Stromal cell of bone marrow (primary cell): ENCODE measurements around the gene SLC30A7.
"Not testable (repeated sequence)": the region's sequence is repeated elsewhere in the genome, so short reads cannot be mapped to it uniquely, and the experiment has no call there.

ENCODE experiments used
- DNase-seq: peaks from one replicate; pipeline ENCODE4 v3.0.0-alpha.2; 2012; ENCODE audit warnings: low read depth

The SLC30A7 gene, protein sequence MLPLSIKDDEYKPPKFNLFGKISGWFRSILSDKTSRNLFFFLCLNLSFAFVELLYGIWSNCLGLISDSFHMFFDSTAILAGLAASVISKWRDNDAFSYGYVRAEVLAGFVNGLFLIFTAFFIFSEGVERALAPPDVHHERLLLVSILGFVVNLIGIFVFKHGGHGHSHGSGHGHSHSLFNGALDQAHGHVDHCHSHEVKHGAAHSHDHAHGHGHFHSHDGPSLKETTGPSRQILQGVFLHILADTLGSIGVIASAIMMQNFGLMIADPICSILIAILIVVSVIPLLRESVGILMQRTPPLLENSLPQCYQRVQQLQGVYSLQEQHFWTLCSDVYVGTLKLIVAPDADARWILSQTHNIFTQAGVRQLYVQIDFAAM

DNA sequence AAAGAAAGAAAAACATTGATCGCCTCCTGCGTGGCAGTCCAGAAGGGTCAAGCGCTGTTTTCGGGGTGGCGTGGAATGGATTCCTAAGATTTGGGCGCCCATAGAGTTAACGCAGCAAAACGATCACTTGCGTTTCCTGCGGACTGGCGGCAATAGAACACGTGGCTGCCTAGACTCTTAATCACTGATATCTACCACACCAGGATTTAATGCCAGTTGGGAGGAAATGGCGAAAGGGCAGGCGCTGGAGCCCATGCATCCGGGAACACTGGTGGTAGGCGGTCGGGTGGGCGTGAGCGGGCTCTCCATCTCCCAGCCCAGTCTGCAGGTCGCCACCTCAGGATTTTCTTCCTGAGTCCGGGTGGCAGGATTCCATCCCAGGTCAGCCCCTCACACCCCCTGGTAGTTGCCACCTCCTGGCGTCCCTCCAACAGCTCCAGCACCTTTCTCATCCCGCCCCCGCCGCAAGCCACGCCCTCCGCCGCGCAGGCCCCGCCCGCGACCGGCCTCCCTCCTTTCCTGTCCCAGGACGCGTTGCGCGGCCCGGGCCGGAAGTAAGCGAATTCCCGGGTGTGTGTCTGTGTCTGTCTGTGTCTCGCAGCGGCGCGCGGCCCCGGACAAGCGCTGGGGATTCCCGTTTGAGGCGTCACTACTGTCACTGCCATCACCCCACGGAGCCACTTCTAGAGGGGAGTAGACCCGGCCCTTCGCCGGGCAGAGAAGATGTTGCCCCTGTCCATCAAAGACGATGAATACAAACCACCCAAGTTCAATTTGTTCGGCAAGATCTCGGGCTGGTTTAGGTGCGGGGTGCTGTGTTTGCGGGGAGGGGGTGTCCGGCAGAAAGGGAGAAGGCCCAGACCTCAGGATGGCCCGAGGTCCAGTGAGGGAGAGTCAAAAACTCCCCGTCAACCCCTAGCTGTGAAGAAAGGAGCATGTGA is at the start of gene SLC30A7:
Gene SLC30A7 (plus strand): TSS at position 551 of the 941 bp plus-strand sequence. CDS start 173 bp downstream, at position 724.
- peak; percentile 77 for DNase-seq

DNA sequence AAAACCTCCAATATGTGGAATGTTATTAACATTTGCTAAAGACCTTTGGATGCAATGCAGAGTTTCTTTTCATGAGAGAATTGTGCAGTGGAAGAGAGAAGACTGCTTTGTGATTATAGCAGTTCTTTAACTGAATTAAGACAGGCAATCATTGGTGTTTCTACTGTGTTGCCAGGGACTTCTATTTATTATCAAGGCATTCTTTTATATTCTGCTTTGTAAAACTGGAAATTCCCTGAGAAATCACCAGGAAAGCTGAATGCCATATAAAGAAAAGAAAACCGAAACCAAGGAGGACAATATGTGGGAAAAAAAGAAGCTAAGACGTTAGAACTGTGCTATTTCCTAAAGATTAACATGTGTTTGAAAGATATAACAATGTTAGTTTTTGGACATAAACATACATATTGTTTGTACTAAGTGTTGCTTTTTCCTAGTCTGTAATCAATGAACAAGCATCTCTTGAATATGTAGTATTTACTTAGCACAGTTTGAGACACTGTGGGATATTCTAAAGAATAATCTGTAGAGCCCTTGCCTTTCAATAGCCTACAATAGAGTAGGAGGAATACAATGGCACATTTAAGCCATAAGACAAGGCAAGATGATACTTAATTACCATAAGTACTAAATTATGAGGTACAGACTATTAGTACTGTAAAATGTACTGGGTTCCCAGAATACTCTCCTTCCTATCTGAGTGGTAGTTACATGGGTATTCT is 48.4 kb upstream of the SLC30A7 start:
- DNase-seq = no peak

DNA sequence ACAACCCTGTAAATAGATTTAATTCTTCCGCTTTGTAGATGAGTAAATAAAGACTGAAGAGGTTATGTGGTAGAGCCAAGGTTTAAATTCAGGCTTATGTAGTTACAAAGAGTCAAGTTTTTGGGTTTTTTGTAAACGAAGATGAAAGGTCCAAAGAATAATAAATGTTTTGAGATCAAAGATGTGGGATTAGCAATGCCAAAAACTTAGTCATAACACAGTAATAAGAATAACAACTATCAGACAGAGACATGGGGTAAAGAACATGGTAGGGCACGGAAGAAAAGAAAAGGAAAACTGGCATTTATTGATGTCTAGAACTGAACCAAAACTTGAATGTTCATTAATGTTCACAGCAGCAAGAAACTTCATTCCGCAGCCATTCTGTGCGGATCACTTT is 44.2 kb upstream of the SLC30A7 start:
- no peak for DNase-seq

DNA sequence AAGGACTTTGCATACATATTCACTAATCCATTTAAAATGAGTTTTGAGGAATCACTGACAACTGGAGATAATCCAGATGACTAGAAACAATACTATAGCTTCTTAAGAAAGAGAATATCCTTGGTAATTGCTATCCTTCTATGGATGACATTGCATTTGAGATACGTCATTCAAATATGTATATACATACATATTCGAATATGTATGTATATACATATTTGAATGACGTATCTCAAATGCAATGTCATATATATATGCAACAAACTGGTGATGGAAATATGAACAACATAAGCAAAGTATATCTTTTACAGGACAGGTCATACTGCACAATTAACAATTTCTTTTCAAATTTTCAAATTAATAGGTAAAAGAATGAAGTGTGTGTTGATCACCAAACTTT is 42.9 kb upstream of the SLC30A7 start:
- no peak for DNase-seq

DNA sequence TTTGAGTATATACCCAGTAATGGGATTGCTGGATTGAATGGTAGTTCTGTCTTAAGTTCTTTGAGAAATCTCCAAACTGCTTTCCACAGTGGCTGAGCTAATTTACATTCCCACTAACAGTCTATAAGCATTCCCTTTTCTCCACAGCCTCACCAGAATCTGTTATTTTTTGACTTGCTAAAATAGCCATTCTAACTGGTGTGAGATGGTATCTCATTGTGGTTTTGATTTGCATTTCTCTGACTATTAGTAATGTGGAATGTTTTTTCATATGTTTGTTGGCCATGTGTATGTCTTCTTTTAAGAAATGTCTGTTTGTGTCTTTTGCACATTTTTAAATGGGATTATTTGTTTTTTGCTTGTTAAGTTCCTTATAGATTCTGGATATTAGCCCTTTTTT is 40.8 kb upstream of the SLC30A7 start:
- not testable (repeated sequence) for DNase-seq

DNA sequence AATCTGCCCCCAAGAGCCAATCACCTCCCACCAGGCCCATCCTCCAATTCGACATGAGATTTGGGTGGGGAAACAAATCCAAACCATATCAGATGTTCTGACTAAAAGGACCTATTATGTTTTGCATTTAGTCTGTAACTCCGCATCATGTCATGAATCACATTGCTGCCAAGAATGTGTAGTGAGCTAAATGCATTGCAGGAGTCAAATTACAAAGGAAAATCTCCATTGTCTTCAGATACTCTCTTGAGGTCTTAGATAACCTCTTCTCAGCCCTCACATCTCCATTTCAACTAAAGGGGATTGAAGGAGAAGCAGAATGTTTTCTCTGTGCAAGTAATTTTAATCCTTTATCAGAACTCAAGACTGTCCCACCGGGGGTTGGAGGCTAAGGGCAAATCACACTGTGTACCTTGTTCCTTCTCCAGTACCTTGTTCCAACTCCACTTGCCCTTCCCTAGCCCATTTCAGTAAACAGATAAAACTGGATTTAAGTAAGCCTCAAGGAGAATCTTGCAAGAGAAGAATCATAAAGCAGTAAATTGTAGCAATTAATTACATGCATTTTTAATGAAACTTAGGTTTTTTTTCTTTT is 35.4 kb upstream of the SLC30A7 start:
- DNase-seq = no peak

DNA sequence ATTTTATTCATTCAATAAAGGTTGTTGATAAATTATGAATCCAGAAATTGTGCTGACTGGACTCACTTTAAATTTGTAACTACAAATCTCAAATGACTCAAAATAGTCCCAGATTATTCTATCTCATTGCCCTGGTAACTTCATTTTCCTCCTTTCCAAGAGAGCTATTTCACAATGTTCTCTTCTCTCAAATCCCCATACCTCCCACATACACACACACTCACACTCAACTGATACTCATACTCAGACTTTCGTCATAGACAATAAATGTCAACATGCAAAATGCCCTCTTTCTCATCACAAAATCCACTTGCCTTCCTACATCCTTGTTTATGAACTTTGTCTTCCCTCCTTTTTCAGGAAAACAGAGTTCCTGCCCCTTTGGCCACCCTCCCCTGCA is 34.5 kb upstream of the SLC30A7 start:
- no peak for DNase-seq

DNA sequence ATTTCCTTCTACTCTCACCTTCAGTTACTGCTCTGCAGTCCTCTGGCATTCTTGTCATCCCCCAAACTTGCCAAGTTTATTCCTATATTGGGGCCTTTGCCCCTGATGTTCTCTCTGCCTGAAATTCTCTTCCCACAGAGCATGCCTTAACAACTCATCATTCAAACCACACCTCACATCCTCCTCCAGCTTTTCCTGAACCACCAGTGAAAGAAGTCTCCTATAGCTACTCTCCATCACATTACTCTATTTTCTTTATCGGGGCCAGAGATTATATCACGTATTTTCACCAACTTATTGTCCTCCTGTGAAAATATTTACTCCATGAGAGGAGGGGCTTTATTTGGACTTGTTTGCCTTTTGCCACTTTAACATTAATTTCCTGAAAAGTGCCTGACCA is 33.3 kb upstream of the SLC30A7 start:
- DNase-seq = no peak

DNA sequence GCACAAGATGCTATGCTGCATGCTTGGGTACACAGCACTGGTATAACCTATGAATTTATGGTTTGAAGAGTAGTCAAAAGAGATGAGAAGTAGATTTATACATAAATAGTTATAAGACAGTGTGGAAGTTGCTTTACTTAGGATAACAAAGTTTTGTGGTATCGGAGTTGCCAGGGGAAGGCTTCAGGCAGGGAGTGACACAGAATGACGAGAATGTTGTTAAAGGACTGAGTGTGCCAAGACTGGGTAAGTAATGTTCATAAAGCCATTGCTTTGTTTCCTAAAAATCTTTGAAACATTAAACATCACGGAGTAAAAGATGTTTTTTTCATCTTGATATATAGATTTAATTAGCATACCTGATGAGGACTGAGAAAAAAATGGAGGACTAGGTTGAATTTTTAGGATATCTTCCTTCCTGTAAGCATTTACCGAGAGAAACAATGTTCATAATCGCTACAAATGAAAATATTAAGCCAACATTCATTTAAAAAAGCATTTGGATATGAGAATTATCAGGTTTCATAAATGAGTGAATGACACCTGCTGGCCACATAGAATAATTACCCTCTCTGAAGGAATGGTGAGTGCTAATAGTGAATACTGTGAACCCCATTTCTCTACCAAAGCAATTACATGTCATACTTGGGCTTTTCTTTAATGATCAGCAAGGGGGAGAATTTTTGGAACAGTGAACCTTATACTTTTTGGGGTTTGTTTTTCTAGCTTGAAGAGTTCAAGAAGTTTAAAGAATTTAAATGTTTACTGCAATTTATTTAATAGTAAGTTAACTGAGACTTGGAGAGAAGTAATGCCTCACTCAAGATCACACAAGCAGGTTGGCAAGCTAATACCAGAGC is 29.6 kb upstream of the SLC30A7 start:
- peak; percentile 54 for DNase-seq

DNA sequence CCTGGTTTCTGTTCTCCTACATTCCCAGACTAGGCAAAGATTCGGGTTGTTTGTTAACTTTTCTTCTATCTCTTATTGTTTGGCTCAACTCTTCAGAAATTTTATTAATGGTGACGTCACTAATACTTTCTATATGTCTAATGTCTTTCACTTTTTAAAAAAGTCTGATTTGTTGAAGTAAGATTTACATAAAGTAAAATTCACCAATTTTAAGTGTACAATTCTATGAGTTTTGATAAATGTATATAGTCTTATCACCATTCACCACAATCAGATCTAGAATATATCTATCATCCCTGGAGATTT is 29.0 kb upstream of the SLC30A7 start:
- no peak for DNase-seq

DNA sequence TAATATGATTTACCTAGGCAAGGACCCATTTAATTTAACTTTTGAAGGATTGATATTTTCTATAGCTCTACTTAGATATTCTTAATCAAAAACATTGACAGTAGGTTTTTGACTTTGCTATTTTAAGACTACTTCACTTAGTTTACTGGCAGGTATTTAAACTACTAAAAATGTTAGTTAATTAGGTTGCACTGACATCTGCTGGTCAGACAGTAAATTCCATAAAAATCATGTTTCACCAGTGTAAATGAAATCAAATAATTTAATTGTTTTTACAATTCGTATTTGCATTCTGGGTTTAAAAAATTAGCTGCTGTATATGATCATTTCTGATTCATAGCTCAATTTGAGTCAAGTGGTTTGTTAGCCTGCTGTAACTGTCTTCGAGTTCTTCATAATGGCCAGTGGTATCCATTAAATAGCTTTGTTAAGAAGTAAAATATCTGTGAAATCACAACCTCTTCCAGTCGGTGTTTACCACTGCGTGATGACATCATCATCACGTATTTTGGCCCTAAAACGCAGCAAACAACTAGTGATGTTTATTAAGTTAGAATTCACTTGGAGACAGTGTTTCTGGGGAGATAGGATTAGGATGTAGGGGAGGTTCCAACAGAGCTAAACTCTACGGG is 27.4 kb upstream of the SLC30A7 start:
- no peak for DNase-seq

DNA sequence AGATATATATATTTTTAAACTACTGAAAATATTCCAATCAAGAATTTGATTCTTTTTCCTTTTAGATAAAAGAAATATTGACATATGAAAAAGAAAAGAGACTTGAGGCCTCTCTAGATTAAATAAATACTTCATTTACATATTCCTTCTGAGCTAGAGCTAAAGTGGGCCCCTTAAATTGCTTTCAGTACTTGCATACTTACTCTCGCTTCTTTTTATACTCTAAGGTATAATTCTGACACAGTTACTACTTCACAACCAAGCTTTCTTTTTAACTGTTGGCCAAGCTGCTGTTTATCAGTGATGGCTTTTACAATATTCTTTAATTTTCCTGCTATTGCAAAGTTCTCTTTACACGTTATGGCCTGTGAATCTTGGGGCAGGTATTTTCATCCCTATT is 25.9 kb upstream of the SLC30A7 start:
- no peak for DNase-seq

DNA sequence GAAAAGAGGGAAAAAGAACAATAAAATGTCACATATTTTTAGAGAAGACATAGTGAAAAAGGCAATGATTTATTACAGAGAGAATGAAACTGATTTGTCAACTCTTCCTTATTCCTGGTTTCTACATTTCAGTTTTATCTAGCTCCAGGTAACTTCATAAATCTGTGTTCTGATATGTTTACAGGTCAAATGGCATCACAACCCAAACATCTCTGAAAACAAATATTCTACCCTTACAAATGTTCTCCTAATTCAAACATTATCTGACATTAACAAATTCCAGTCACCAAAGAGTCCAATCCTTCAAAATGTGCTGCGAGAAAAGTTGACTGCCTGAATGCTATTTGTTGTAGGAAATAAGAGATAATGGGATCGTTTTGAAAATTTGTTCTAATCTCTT is 21.5 kb upstream of the SLC30A7 start:
- DNase-seq = no peak

DNA sequence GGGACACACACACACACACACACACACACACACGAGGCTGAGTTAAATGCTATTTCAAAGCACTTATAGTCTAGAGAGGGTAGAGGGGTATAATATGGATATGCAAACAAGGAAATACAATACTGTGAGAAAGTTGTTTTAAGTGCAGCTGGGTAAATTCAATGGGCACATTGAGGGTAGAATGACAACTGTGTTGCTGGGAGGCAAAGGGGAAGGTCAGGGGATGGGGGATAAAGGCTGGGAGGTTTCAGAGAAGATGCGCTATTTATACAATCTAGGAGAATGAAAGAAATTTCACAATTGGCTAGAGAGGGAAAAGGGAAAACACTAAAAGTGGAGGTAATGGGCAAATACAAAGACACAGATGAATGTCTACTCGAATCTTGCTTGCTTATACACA is 20.7 kb upstream of the SLC30A7 start:
- no peak for DNase-seq

DNA sequence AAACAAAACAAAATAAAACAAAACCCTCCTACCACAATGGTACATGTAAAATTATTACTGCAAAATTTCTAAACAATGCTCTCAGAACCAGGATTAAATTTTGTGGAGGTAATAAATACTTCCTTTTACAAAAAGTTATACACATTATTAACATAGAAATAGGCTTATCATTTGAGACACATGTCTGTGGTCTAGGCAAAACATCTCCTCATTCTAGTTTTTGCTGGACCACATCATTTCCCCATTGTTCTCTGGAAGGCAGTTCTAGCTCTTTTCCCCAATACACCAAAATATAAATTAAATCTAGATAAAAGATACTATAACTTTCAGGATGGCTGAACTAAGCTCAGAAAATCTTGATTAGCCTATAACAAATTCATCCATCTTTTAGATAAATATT is 19.6 kb upstream of the SLC30A7 start:
- DNase-seq = no peak

DNA sequence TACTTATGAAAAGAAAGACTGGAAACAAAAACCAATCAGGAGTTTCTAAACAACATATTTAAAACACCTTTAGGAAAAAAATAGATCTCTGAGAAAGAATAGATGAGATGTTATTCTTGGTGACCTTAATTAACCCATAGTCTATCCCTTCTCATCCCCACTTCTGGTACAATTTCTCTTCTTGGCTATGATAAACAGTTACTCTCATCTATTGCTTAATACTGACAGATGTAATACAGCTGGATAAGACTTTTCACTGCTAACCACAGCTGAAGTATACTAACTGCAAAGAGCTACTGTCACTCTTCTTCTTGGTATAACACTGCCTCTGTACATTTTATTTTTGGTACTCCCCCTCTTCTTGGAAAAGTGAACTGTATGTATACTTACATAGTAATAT is 16.5 kb upstream of the SLC30A7 start:
- DNase-seq = no peak

DNA sequence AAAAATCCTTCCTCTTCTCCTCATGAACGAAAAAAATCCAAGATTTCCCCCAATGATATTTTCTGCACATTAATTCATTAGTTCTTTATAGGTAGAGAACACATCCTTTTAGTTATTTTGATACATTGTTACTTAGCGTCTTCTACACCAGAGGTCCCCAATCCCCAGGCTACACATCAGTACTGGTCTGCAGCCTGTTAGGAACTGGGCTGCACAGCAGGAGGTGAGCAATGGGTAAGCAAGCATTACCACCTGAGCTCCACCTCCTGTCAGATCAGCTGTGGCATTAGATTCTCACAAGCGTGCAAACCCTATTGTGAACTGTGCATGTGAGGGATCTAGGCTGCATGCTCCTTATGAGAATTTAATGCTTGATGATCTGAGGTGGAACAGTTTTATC is 14.2 kb upstream of the SLC30A7 start:
- no peak for DNase-seq

DNA sequence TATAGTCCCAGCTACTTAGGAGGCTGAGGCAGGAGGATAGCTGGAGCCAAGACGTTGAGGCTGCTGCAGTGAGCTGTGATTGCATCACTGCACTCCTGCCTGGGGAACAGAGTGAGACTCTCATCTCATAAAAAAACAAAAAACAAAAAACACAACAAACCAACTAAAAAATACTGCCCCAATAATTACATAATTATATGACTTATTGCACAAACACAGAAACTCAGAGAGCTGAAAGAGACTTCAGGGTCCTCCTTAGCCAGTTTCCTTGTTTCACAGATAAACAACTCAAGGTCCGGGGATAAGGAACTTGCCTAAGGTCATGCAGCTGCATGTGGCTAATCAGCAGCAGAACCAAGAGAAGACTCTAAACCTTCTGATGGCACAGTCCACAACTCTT is 13.2 kb upstream of the SLC30A7 start:
- no peak for DNase-seq

DNA sequence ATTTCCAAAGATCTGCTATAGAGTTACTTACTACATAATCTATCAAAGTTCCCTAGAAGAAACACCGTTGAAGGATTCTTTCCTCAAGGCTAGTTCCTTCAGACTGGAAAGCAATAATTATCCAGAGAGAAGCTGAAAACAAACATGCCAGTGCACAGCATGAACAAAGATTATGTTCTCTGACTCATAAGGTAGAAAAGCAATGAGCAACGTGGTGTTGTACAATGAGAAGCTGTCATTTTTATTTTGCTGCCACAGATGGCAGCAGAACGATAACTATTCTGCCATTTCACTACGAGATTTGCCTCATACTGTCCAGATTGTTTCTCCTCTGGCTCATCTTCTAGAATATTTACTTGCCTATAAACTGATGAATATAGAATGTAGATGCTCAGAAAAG is 11.9 kb upstream of the SLC30A7 start:
- no peak for DNase-seq

DNA sequence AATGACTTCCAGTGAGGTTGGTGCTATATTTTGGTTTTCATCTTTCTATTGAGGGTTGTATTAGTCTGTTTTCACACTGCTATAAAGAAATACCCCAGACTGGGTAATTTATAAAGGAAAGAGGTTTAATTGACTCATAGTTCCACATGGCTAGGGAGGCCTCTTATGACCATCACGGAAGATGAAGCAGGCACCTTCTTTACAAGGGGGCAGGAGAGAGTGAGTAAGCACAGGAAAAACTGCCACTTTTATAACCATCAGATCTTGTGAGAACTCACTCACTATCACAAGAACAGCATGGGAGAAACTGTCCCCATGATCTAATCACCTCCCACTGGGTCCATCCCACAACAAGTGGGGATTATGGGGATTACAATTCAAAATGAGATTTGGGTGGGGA is 6.9 kb upstream of the SLC30A7 start:
- not testable (repeated sequence) for DNase-seq
